Vagina (tissue), 2 donors: ENCODE data around the gene CACNB2.

Source experiments
- CTCF ChIP-seq, 3 experiments: fragments of 450-650 bp in 2 of 3; fragments of 200-600 bp in 1 of 3; sonication (generic) in 1 of 3; IDR thresholded peaks; one replicate each; pipeline ENCODE4 v1.5.1; 2017 to 2019; ENCODE audit warnings: antibody characterized with exemption in 3 of 3, mild to moderate bottlenecking in 2 of 3, moderate library complexity in 2 of 3
- POLR2A ChIP-seq, 2 donors: fragments of 450-650 bp; IDR thresholded peaks; one replicate each; pipeline ENCODE4 v1.6.1; 2017; ENCODE audit warnings: antibody characterized with exemption in 2 of 2, mild to moderate bottlenecking in 2 of 2, moderate library complexity in 2 of 2
- POLR2AphosphoS5 ChIP-seq, 2 donors: sonication (generic); formaldehyde crosslinking; IDR thresholded peaks; one replicate each; pipeline ENCODE4 v1.9.0; 2017; ENCODE audit warnings: antibody characterized with exemption in 2 of 2, mild to moderate bottlenecking in 2 of 2, low read depth in 1 of 2; ENCODE audit not compliant: insufficient read depth in 1 of 2

GRCh38 chr10:18341055-18341454 is 200.8 kb downstream of the CACNB2 start:
- TF ChIP-seq CTCF (IDR thresholded peaks at IDR 0.05) (no peak), POLR2AphosphoS5 (IDR thresholded peaks at IDR 0.05; ENCODE audit: insufficient read depth in 1 of 2, low read depth in 1 of 2) (no peak), POLR2A (IDR thresholded peaks at IDR 0.05) (no peak)
